Psoas muscle (tissue), 8 donors: ENCODE results near the gene PPT1. TPM values are rescaled to one million over a fixed set of nuclear protein-coding genes. Genes with fewer than 3 reads are reported as not detected.

Source experiments
- ATAC-seq, 4 donors: fragments of 200-7000 bp; cut with Tn5 transposase; one replicate each; pipeline ENCODE4 v1.9.1; 2020; ENCODE audit warnings: moderate library complexity in 3 of 4, mild to moderate bottlenecking in 2 of 4
- DNase-seq, 2 donors: peaks; one replicate each; pipeline ENCODE4 v3.0.0-alpha.2; 2020
- H3K27ac ChIP-seq: fragments of 200-600 bp; one replicate; pipeline ENCODE4 v1.8.0; 2022
- H3K27me3 ChIP-seq, 3 donors: fragments of 200-600 bp in 1 of 3; one replicate each; pipeline versions ENCODE4 v1.6.1 to v1.8.0; 2013 to 2022; ENCODE audit warnings: low read length in 2 of 3, mild to moderate bottlenecking in 2 of 3, moderate library complexity in 1 of 3; ENCODE audit not compliant: insufficient read depth in 3 of 3
- H3K36me3 ChIP-seq, 2 donors: fragments of 200-600 bp in 1 of 2; one replicate each; pipeline versions ENCODE4 v1.6.1 to v1.8.0; 2013 to 2022; ENCODE audit warnings: low read depth in 1 of 2, mild to moderate bottlenecking in 1 of 2, moderate library complexity in 1 of 2; ENCODE audit not compliant: insufficient read depth in 1 of 2
- H3K4me1 ChIP-seq: fragments of 200-600 bp; one replicate; pipeline ENCODE4 v1.8.0; 2022
- H3K4me3 ChIP-seq: fragments of 200-600 bp; one replicate; pipeline ENCODE4 v1.8.0; 2022; ENCODE audit warnings: mild to moderate bottlenecking
- H3K9me3 ChIP-seq: fragments of 200-600 bp; one replicate; pipeline ENCODE4 v1.8.0; 2022
- WGBS, 3 donors: extraction: QIAGEN DNeasy Blood & Tissue Kit; methylation state at CpG; one replicate each; pipeline versions ENCODE4 v1.1.6 to v1.1.7; 2013; 5-methylcytosine and 5-hydroxymethylcytosine counted together
- intact Hi-C, 2 donors: fragments of 100-400 bp; cut with DNase I; formaldehyde crosslinking; loops; one replicate each; pipeline versions ENCODE4 v1.11.0 to v1.14.2; 2022
- polyA plus RNA-seq, 3 donors: library from polyadenylated mRNA; stranded (reverse); fragments of 200-250 nt; gene quantifications; one replicate each; pipeline ENCODE4 v1.2.3, GENCODE V29; 2013
- total RNA-seq, 4 donors: library from RNA; stranded (reverse); fragmentation: NEBNext Ultra II Directional in 2 of 4; extraction: Animal tissue kit (Norgen Biotek cat#: 25700) in 2 of 4; gene quantifications; one replicate each; pipeline versions ENCODE4 v1.2.1 to v1.2.4, GENCODE V29; 2021 to 2023
- TF ChIP-seq, protein P1 (sequence below): fragments of 200-600 bp; IDR thresholded peaks from one replicate; pipeline ENCODE4 v1.8.0; 2022; ENCODE audit warnings: antibody characterized with exemption
- donor health status: healthy with polysubstance abuse.
- donor health status: DM: no; HTN: no; CAD: no; lungs with moderate emphysema.
- donor health status: Bipolar disorder and iron deficiency.
- donor health status: healthy.
- donor health status: DM: yes; HTN: yes; CAD: no.
- donor health status: DM: no; HTN: no; CAD: no.
- donor health status: DM: no; HTN: no; CAD: no.
- donor health status: DM: yes; HTN: yes; CAD: no.

PPT1 gene
- total and polyA plus RNA-seq, 7 donors = 13.4 to 21.8 (median 17.7) TPM

DNA sequence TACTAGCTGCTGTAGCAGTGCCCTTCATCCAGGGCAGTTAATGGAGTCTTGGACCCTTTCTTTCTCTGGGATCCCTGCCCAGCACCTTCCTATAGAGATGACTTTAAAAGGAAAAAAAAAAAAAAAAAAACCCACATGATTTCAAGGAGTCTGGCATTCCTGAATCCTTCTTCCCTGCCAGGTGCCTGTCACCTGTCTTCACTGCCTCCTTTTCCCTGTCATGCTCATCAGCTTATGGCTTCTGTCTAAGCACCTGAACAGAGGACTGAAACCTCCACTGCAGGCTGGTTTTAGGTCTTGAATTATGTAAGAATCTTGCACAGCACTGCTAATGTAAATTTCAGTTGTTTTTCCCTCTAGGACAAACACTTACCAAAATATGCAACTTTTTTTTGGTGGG, 24.9 kb downstream of the PPT1 start:
- no peak overlapping the region for H3K4me3 ChIP-seq
- no peak for DNase-seq
- no peaks in the 10 kb centered on the region for H3K4me1 ChIP-seq
- H3K27me3 ChIP-seq = no peaks in the 10 kb centered on the region
- no peaks in the 10 kb centered on the region for H3K9me3 ChIP-seq
- TF ChIP-seq, protein P1, sequence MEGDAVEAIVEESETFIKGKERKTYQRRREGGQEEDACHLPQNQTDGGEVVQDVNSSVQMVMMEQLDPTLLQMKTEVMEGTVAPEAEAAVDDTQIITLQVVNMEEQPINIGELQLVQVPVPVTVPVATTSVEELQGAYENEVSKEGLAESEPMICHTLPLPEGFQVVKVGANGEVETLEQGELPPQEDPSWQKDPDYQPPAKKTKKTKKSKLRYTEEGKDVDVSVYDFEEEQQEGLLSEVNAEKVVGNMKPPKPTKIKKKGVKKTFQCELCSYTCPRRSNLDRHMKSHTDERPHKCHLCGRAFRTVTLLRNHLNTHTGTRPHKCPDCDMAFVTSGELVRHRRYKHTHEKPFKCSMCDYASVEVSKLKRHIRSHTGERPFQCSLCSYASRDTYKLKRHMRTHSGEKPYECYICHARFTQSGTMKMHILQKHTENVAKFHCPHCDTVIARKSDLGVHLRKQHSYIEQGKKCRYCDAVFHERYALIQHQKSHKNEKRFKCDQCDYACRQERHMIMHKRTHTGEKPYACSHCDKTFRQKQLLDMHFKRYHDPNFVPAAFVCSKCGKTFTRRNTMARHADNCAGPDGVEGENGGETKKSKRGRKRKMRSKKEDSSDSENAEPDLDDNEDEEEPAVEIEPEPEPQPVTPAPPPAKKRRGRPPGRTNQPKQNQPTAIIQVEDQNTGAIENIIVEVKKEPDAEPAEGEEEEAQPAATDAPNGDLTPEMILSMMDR = no peak
- no peak overlapping the region for H3K27ac ChIP-seq
- ATAC-seq = no peak
- intact Hi-C loops = no loop called here
- peaks cover 37 to 96% of the 10 kb centered on the region in 2 donors for H3K36me3 ChIP-seq

DNA sequence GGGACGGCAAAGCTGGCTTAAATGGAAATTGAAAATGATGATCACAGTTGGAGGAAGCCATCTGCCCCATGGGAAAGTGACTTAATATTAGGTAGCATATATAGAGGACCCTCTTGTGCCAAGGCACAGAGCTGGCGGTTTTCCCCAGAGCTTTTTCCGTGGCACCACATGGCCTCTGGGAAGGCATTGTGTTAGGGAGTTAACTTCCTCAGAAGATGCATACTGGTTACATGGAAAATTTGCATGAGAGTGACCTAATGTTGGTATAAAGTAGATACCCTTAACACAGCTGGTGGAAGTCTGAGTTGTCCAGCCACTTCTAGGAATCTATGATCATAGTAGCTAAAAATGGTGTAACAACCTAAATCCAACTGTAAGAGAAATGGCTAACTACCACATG, 29.2 kb downstream of the PPT1 start:
- H3K36me3 ChIP-seq = peaks cover 54 to 100% of the 10 kb centered on the region in 2 donors
- no peak overlapping the region for H3K27ac ChIP-seq
- ATAC-seq = no peak
- no peaks in the 10 kb centered on the region for H3K27me3 ChIP-seq
- DNase-seq = no peak
- WGBS, 3 donors = 56 to 71% (median 66%) methylated on average over 3 of the region's 3 CpGs
- no peaks in the 10 kb centered on the region for H3K4me1 ChIP-seq
- TF ChIP-seq, protein P1 = no peak
- no peak overlapping the region for H3K4me3 ChIP-seq
- no peaks in the 10 kb centered on the region for H3K9me3 ChIP-seq
- intact Hi-C loops = no loop called here

DNA sequence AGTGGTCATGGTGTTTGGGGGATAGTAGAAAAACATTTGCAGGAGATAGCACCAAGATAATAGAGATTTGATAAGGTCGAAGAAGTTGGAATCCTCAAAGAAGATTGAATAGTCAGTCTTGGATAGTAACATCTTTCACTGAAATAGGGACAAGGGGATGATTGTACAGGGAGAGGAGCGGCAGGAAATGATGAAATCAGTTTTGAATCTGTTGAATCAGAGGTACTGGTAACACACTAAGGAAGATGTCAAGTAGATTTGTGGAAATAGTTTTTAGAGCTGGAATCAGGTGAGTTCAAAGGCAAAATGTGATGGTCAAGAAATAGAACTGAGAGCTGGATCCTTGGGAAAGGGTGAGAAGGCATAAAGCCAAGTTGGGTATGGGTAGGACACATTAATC, 30.0 kb downstream of the PPT1 start:
- DNase-seq (no peak), ATAC-seq (no peak)
- H3K36me3 ChIP-seq = peaks cover 49 to 100% of the 10 kb centered on the region in 2 donors
- no peaks in the 10 kb centered on the region for H3K27me3 ChIP-seq
- no peaks in the 10 kb centered on the region for H3K9me3 ChIP-seq
- intact Hi-C loops = no loop called here
- no peak overlapping the region for H3K27ac ChIP-seq
- H3K4me1 ChIP-seq = no peaks in the 10 kb centered on the region
- no peak overlapping the region for H3K4me3 ChIP-seq
- TF ChIP-seq, protein P1 = no peak
- 94 to 100% (median 95%) methylated on average over 2 of the region's 2 CpGs for WGBS, 3 donors

DNA sequence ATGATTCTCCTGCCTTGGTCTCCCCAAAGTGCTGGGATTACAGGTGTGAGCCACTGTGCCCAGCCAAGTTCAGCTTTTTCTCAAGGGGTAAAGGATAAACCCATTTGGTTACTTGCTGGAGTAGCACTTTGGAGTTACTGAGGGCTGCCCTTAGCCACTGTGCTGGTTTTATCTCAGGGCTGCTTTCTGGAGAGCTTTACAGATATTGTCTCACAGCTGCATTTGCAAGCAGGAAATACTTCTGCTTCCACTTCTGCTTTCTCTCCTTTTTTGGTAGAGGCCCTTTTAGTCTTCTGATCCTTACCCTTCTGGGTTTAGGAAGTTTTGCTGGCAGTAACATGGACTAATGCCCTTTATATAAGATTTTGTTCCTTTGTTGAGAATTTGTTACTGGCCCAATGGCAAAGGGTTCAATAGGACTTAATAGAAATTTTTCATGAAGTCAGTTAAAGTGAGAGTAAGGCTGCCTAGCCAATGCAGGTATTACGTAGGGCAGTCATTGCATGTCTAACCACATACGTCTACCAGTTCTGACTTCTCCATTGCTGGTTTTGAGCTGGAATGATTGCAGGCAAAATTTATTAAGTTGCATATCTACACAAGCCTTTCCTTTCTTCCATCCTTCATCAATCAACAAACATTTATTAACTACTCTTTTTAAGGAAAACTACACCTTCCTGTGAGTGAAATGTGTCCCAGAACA, 32.1 kb downstream of the PPT1 start:
- WGBS, 3 donors = 83 to 91% (median 87%) methylated on average over 2 of the region's 2 CpGs
- Histone ChIP-seq H3K9me3 (no peaks in the 10 kb centered on the region), H3K27me3 (no peaks in the 10 kb centered on the region), H3K27ac (peak overlapping the region; percentile 4), H3K36me3 (peaks cover 39 to 100% of the 10 kb centered on the region in 2 donors), H3K4me1 (peaks cover 13% of the 10 kb centered on the region), H3K4me3 (no peak overlapping the region)
- TF ChIP-seq, protein P1 = no peak
- intact Hi-C loops = no loop called here
- DNase-seq = no peak
- ATAC-seq = no peak
